ENCODE results near the gene RPRM. TPM values are rescaled to one million over a fixed set of nuclear protein-coding genes. Genes with fewer than 3 reads are reported as not detected.

Gene RPRM
- total RNA-seq, 1 donor from 2014 or later: 4.9 TPM

GRCh38 chr2:153474407-153474806 is 4.2 kb downstream of the RPRM start:
- no peak for DNase-seq (ENCODE audit: low read depth, low spot score)
- no peak overlapping the region for H3K27ac Mint-ChIP-seq (ENCODE audit: unreplicated experiment)
- no peak overlapping the region for H3K4me3 Mint-ChIP-seq
- H3K4me1 Mint-ChIP-seq: peaks cover 38% of the 10 kb centered on the region
- H3K27me3 Mint-ChIP-seq (ENCODE audit: low read depth): peaks cover 50% of the 10 kb centered on the region
- no peak for TF ChIP-seq CTCF (conservative IDR thresholded peaks at IDR 0.05)
- no peaks in the 10 kb centered on the region for H3K36me3 Mint-ChIP-seq (ENCODE audit: low read depth)
- no peaks in the 10 kb centered on the region for H3K9me3 Mint-ChIP-seq

GRCh38 chr2:153470867-153471266 is 7.7 kb downstream of the RPRM start:
- Mint-ChIP-seq H3K4me1 (peaks cover 10% of the 10 kb centered on the region), H3K27me3 (ENCODE audit: low read depth) (peaks cover 17% of the 10 kb centered on the region), H3K27ac (ENCODE audit: unreplicated experiment) (no peak overlapping the region), H3K9me3 (no peaks in the 10 kb centered on the region), H3K4me3 (no peak overlapping the region), H3K36me3 (ENCODE audit: low read depth) (no peaks in the 10 kb centered on the region)
- no peak for TF ChIP-seq CTCF (conservative IDR thresholded peaks at IDR 0.05)
- no peak for DNase-seq (ENCODE audit: low read depth, low spot score)

- no peak for TF ChIP-seq CTCF (conservative IDR thresholded peaks at IDR 0.05)
- Mint-ChIP-seq H3K36me3 (ENCODE audit: low read depth) (no peaks in the 10 kb centered on the region), H3K9me3 (no peaks in the 10 kb centered on the region), H3K27me3 (ENCODE audit: low read depth) (no peaks in the 10 kb centered on the region), H3K27ac (ENCODE audit: unreplicated experiment) (no peak overlapping the region), H3K4me1 (no peaks in the 10 kb centered on the region), H3K4me3 (no peak overlapping the region)
- no peak for DNase-seq (ENCODE audit: low read depth, low spot score)
Measured at GRCh38 chr2:153464395-153464794, 14.2 kb downstream of the RPRM start.

GRCh38 chr2:153462338-153462859 is 16.2 kb downstream of the RPRM start:
- H3K4me1 Mint-ChIP-seq: no peaks in the 10 kb centered on the region
- H3K9me3 Mint-ChIP-seq: no peaks in the 10 kb centered on the region
- no peaks in the 10 kb centered on the region for H3K36me3 Mint-ChIP-seq (ENCODE audit: low read depth)
- no peak for TF ChIP-seq CTCF (conservative IDR thresholded peaks at IDR 0.05)
- no peaks in the 10 kb centered on the region for H3K27me3 Mint-ChIP-seq (ENCODE audit: low read depth)
- no peak for DNase-seq (ENCODE audit: low read depth, low spot score)
- no peak overlapping the region for H3K4me3 Mint-ChIP-seq
- no peak overlapping the region for H3K27ac Mint-ChIP-seq (ENCODE audit: unreplicated experiment)

DNA sequence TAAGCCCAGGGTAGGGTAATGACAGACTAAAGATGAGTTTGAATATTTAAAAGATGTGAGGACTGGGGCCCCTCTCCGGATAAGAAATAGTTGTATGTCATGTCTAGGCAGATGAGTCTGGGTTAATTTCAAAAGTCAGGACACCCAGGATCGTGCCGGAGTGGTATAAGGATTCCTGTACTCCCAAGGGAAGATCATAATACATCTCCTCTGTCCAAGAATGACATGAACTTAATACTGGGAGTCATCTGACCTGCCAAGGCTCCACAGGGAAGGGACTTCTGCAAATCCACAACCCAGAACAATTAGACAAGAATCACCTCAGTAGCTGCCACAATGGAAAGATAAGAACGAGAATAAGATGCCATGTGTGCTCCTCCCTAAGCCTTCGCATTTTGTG is 17.1 kb downstream of the RPRM start:
- Mint-ChIP-seq H3K4me3 (no peak overlapping the region), H3K4me1 (no peaks in the 10 kb centered on the region), H3K36me3 (ENCODE audit: low read depth) (no peaks in the 10 kb centered on the region), H3K9me3 (no peaks in the 10 kb centered on the region), H3K27ac (ENCODE audit: unreplicated experiment) (no peak overlapping the region), H3K27me3 (ENCODE audit: low read depth) (no peaks in the 10 kb centered on the region)
- DNase-seq (ENCODE audit: low read depth, low spot score): no peak
- TF ChIP-seq CTCF (conservative IDR thresholded peaks at IDR 0.05): no peak

- TF ChIP-seq CTCF (conservative IDR thresholded peaks at IDR 0.05): no peak
Measured at GRCh38 chr2:153455861-153456260, 22.7 kb downstream of the RPRM start.

More at GRCh38 chr2:153455861-153456260, 22.7 kb downstream of the RPRM start:
- Mint-ChIP-seq H3K4me3 (no peak overlapping the region), H3K9me3 (no peaks in the 10 kb centered on the region), H3K27ac (ENCODE audit: unreplicated experiment) (no peak overlapping the region), H3K27me3 (ENCODE audit: low read depth) (no peaks in the 10 kb centered on the region), H3K36me3 (ENCODE audit: low read depth) (no peaks in the 10 kb centered on the region), H3K4me1 (no peaks in the 10 kb centered on the region)
- no peak for DNase-seq (ENCODE audit: low read depth, low spot score)
